ENCODE measurements around the gene TLCD1. TPM values are rescaled to one million over a fixed set of nuclear protein-coding genes. Genes with fewer than 3 reads are reported as not detected.

TLCD1 gene
- total and polyA plus RNA-seq, 5 experiments from 2014 or later, result 0.22 to 0.88 TPM; not detected in 3

- no peak overlapping the region for H3K4me3 Mint-ChIP-seq
- H3K9me3 Mint-ChIP-seq, result no peaks in the 10 kb centered on the region
- peaks cover 0 to 38% (median 0%) of the 10 kb centered on the region in 3 donors for H3K36me3 Mint-ChIP-seq
- H3K4me1 Mint-ChIP-seq, result peaks cover 0 to 3% (median 1%) of the 10 kb centered on the region in 4 donors
- no peak for DNase-seq
- ATAC-seq, result no peak
- H3K27me3 Mint-ChIP-seq, result no peaks in the 10 kb centered on the region
- POLR2A ChIA-PET, result no interaction called here
- H3K27ac Mint-ChIP-seq, result peak overlapping the region in 4 of 10 donors; percentile 40 to 94 (median 51)
Observed at GRCh38 chr17:28705074-28705659, 20.9 kb downstream of the TLCD1 start.

- POLR2A ChIA-PET, result no interaction called here
- Mint-ChIP-seq H3K9me3 (no peaks in the 10 kb centered on the region), H3K27ac (peak overlapping the region in 6 of 10 donors; percentile 12 to 83 (median 52)), H3K36me3 (peaks cover 0 to 46% (median 0%) of the 10 kb centered on the region in 3 donors), H3K27me3 (no peaks in the 10 kb centered on the region), H3K4me1 (peaks cover 0 to 3% (median 1%) of the 10 kb centered on the region in 4 donors), H3K4me3 (no peak overlapping the region)
- DNase-seq, result no peak
- no peak for ATAC-seq
Observed at GRCh38 chr17:28704219-28704858, 21.7 kb downstream of the TLCD1 start.

DNA sequence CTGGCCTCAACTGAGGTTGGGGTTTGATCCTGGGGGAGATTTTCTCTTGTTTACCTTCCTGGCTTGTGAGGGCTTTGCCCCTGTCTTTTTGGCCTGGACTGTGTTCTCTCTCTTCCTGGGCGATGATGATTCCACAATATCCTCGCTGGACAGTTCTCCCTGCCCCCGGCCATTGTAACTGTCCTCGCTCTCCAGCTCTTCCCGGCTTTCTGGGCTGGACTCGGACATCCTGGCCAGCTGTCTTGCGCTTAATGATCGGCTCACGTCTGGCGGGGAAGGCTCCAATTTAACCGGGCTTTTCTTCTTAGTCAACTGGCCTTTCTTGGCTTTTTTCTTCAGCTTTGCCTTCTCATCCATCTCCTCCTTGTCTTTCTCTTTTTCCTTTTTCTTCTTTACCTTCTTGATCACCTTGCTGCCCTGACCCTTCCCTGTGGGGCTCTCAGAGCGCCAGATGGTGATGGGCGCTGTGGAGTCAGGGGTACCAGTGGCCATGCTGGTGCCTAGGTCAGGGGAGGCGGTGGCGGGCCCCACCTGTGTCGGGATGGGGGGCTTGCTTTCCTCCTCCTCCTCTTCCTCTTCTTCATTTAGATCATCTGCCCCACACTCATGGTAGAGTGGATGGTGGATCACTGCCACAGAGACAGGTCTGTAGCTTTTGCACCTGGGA is 22.3 kb downstream of the TLCD1 start:
- POLR2A ChIA-PET, result interaction anchor here (1.0 kb wide), 1 partner anchor 57 kb away, joined by 3 read pairs; no protein-coding TSS in a partner anchor
- H3K9me3 Mint-ChIP-seq, result no peaks in the 10 kb centered on the region

GRCh38 chr17:28702752-28703150 is 23.3 kb downstream of the TLCD1 start:
- Mint-ChIP-seq H3K9me3 (no peaks in the 10 kb centered on the region), H3K4me3 (no peak overlapping the region), H3K27me3 (no peaks in the 10 kb centered on the region), H3K27ac (peak overlapping the region in 3 of 10 donors; percentile 37 to 45 (median 41)), H3K4me1 (peaks cover 0 to 3% (median under 1%) of the 10 kb centered on the region in 4 donors), H3K36me3 (peaks cover 0 to 58% (median 0%) of the 10 kb centered on the region in 3 donors)
- ATAC-seq (no peak), DNase-seq (no peak)
- POLR2A ChIA-PET, result interaction anchor here (1.0 to 1.7 kb wide), 2 partner anchors 9 to 56 kb away, joined by 3 to 8 read pairs; partner anchors contain the start of gene PROCA1

More for the DNA sequence above, 22.3 kb downstream of the TLCD1 start:
- peak overlapping the region in 8 of 10 donors; percentile 12 to 83 (median 56) for H3K27ac Mint-ChIP-seq
- peak overlapping the region in 1 of 10 donors; percentile 12 for H3K4me3 Mint-ChIP-seq
- H3K27me3 Mint-ChIP-seq, result no peaks in the 10 kb centered on the region
- no peak for ATAC-seq
- peaks cover 0 to 51% (median 0%) of the 10 kb centered on the region in 3 donors for H3K36me3 Mint-ChIP-seq
- peaks cover 0 to 3% (median 1%) of the 10 kb centered on the region in 4 donors for H3K4me1 Mint-ChIP-seq
- no peak for DNase-seq

DNA sequence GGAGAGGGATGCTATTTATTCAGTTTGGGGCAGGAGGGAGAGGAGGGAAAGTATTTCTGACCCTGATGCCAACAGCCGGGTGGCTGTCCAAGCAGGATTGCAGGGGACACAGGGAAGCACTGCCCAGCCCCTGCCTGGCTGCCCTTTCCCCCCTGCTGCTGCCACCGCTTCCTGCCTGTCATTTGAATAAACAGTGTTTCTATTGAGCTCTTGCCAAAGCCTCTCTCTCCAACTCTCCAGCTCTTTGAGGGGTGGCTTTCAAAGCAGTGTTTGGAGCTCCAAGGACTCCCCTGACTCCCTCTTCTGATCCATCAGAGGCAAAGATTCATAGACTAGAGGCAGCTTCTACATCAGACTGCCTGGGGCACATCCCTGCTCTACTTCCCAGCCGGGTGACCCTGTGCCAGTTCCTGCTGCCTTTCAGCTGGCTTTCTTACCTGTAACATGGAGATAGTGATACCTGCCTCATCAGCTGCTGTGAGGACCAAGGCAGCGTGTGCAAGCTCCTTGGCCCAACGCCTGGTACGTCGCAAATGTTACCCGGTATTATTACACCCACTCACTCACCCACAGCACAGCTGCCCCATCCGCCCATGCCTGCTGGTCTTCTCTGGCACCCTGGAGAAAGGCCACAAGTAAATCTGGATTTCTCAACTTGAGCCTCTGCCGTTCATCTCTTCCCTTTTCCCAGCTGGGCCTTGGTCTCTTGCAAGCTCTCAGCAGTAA is 23.8 kb downstream of the TLCD1 start:
- peaks cover 0 to 3% (median under 1%) of the 10 kb centered on the region in 4 donors for H3K4me1 Mint-ChIP-seq
- DNase-seq (no peak), ATAC-seq (no peak)
- H3K9me3 Mint-ChIP-seq, result no peaks in the 10 kb centered on the region
- H3K27ac Mint-ChIP-seq, result peak overlapping the region in 5 of 10 donors; percentile 37 to 80 (median 45)
- no peaks in the 10 kb centered on the region for H3K27me3 Mint-ChIP-seq
- H3K36me3 Mint-ChIP-seq, result peaks cover 0 to 64% (median 0%) of the 10 kb centered on the region in 3 donors
- POLR2A ChIA-PET, result interaction anchor here (1.7 kb wide), 1 partner anchor 9 kb away, joined by 8 read pairs; the partner anchor contains the start of gene PROCA1
- no peak overlapping the region for H3K4me3 Mint-ChIP-seq

GRCh38 chr17:28700830-28701492 is 25.1 kb downstream of the TLCD1 start:
- peaks cover 0 to 76% (median 0%) of the 10 kb centered on the region in 3 donors for H3K36me3 Mint-ChIP-seq
- POLR2A ChIA-PET, result no interaction called here
- H3K4me1 Mint-ChIP-seq, result peaks cover 0 to 3% (median 0%) of the 10 kb centered on the region in 4 donors
- H3K27me3 Mint-ChIP-seq, result no peaks in the 10 kb centered on the region
- H3K27ac Mint-ChIP-seq, result peak overlapping the region in 3 of 10 donors; percentile 20 to 53 (median 24)
- no peaks in the 10 kb centered on the region for H3K9me3 Mint-ChIP-seq
- ATAC-seq (no peak), DNase-seq (no peak)
- no peak overlapping the region for H3K4me3 Mint-ChIP-seq

GRCh38 chr17:28700278-28700677 is 25.8 kb downstream of the TLCD1 start:
- Mint-ChIP-seq H3K4me3 (no peak overlapping the region), H3K27me3 (no peaks in the 10 kb centered on the region), H3K36me3 (peaks cover 0 to 83% (median 0%) of the 10 kb centered on the region in 3 donors), H3K9me3 (no peaks in the 10 kb centered on the region), H3K4me1 (peaks cover 0 to 3% (median 0%) of the 10 kb centered on the region in 4 donors), H3K27ac (no peak overlapping the region)
- DNase-seq (no peak), ATAC-seq (no peak)
- POLR2A ChIA-PET, result no interaction called here

DNA sequence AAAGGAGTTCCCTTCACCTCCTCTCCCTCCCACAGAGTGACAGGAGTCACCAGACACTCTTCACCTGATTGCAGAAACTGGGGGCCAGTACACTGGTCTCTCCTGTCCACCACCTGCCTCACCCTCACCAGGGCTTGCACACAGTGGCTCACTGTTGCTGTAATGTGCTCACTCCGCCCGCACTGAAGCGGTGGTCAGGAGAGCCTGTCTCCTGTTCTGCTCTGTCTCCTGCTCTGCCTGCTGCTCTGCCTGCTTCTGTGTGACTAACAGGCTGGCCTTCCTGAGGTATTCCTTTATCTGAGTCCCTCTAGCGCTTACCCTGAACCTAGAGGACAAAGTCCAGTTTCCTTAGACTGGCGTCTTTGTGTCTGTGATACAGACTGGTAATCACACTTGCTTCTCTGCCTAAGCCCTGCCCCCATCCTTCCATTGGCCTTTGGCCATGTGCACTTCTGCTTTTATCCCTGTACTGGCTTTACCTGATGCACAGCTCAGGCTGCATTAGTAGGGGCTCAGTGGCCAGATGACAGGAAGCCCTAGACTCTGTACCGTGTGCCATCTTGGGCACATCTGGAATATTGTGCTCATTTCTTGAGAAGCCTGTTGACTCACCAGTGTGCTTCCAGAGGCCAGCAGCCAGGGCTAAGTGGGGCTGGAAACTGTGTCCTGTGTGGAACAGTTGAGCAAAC is 27.6 kb downstream of the TLCD1 start:
- POLR2A ChIA-PET, result no interaction called here
- no peak for ATAC-seq
- H3K4me3 Mint-ChIP-seq, result no peak overlapping the region
- H3K9me3 Mint-ChIP-seq, result no peaks in the 10 kb centered on the region
- H3K27me3 Mint-ChIP-seq, result no peaks in the 10 kb centered on the region
- H3K4me1 Mint-ChIP-seq, result peaks cover 0 to 3% (median 0%) of the 10 kb centered on the region in 4 donors
- peaks cover 0 to 94% (median 7%) of the 10 kb centered on the region in 3 donors for H3K36me3 Mint-ChIP-seq
- DNase-seq, result no peak
- H3K27ac Mint-ChIP-seq, result peak overlapping the region in 3 of 10 donors; percentile 2 to 83 (median 77)

- peaks cover 8 to 100% (median 22%) of the 10 kb centered on the region in 3 donors for H3K36me3 Mint-ChIP-seq
- H3K4me3 Mint-ChIP-seq, result no peak overlapping the region
- DNase-seq, result peak in 1 of 10 donors; percentile 15
- no peaks in the 10 kb centered on the region for H3K27me3 Mint-ChIP-seq
- no peak for ATAC-seq
- peak overlapping the region in 2 of 10 donors; percentile 51 to 58 for H3K27ac Mint-ChIP-seq
- POLR2A ChIA-PET, result no interaction called here
- no peaks in the 10 kb centered on the region for H3K4me1 Mint-ChIP-seq
- no peaks in the 10 kb centered on the region for H3K9me3 Mint-ChIP-seq
Observed at GRCh38 chr17:28693869-28694268, 32.2 kb downstream of the TLCD1 start.

GRCh38 chr17:28689011-28689410 is 37.0 kb downstream of the TLCD1 start:
- POLR2A ChIA-PET, result no interaction called here
- Mint-ChIP-seq H3K4me3 (no peak overlapping the region), H3K9me3 (no peaks in the 10 kb centered on the region), H3K27me3 (no peaks in the 10 kb centered on the region), H3K36me3 (peaks cover 21 to 99% (median 50%) of the 10 kb centered on the region in 3 donors), H3K27ac (peak overlapping the region in 1 of 10 donors; percentile 25), H3K4me1 (no peaks in the 10 kb centered on the region)
- DNase-seq, result no peak
- ATAC-seq, result no peak

DNA sequence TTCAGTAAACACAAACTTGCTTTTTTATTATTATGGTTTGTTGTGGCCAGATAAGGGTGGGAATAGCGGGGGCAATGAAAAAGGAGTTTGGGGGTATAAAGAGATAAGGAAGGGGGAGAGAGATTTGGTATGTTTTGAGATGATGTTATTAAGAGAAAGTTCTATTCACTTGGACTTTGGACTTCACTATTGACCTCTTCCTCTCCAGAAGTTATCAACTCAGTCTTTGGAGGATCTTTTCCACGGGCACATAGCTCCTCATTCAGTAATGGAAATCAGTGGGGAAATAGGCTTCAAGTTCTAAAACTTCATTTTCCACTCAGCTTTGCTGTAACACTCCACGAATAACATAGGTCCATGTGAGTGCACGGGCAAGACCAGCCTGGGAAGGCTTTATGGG is 37.6 kb downstream of the TLCD1 start:
- peaks cover 21 to 98% (median 48%) of the 10 kb centered on the region in 3 donors for H3K36me3 Mint-ChIP-seq
- peak overlapping the region in 1 of 10 donors; percentile 25 for H3K27ac Mint-ChIP-seq
- no peaks in the 10 kb centered on the region for H3K27me3 Mint-ChIP-seq
- ATAC-seq (no peak), DNase-seq (no peak)
- H3K9me3 Mint-ChIP-seq, result no peaks in the 10 kb centered on the region
- H3K4me1 Mint-ChIP-seq, result no peaks in the 10 kb centered on the region
- POLR2A ChIA-PET, result no interaction called here
- H3K4me3 Mint-ChIP-seq, result no peak overlapping the region
